Progenitor cell of endocrine pancreas (in vitro differentiated cells): ENCODE measurements around the gene KIAA1549. TPM values are rescaled to one million over a fixed set of nuclear protein-coding genes. Genes with fewer than 3 reads are reported as not detected.
A peak's percentile ranks its signal among the peaks of the same experiment; 100 is the strongest.
"Not testable (repeated sequence)": the region's sequence is repeated elsewhere in the genome, so short reads cannot be mapped to it uniquely, and the experiment has no call there.

Experiments
- DNase-seq: peaks from one replicate; pipeline ENCODE4 v3.0.0; 2021; ENCODE audit warnings: low spot score; ENCODE audit not compliant: unreplicated experiment
- H3K27ac Mint-ChIP-seq: 2 replicates; pipeline ENCODE4 v1.8.0; 2021; ENCODE audit warnings: mild to moderate bottlenecking, moderate library complexity, mixed read lengths
- H3K27me3 Mint-ChIP-seq: 2 replicates; pipeline ENCODE4 v1.8.0; 2021; ENCODE audit warnings: mixed read lengths
- H3K36me3 Mint-ChIP-seq: 2 replicates; pipeline ENCODE4 v1.8.0; 2022; ENCODE audit warnings: mixed read lengths; ENCODE audit not compliant: insufficient read depth
- H3K4me1 Mint-ChIP-seq: 2 replicates; pipeline ENCODE4 v1.8.0; 2021; ENCODE audit warnings: low read depth, mixed read lengths
- H3K4me3 Mint-ChIP-seq: 2 replicates; pipeline ENCODE4 v1.8.0; 2021; ENCODE audit warnings: low read depth, mild to moderate bottlenecking, moderate library complexity, mixed read lengths
- H3K9me3 Mint-ChIP-seq: 2 replicates; pipeline ENCODE4 v1.8.0; 2021; ENCODE audit warnings: low read depth, mixed read lengths
- total RNA-seq: library from RNA; stranded (reverse); gene quantifications from 2 replicates; pipeline ENCODE4 v1.2.1, GENCODE V29; 2021
- TF ChIP-seq, protein P1 (sequence below): fragments of 200-600 bp; sonication (generic); IDR thresholded peaks from one replicate; pipeline ENCODE4 v1.5.0; 2021; ENCODE audit warnings: antibody characterized with exemption, mild to moderate bottlenecking; ENCODE audit not compliant: unreplicated experiment

Gene KIAA1549
- total RNA-seq, 1 donor from 2014 or later = 45.8 TPM

DNA sequence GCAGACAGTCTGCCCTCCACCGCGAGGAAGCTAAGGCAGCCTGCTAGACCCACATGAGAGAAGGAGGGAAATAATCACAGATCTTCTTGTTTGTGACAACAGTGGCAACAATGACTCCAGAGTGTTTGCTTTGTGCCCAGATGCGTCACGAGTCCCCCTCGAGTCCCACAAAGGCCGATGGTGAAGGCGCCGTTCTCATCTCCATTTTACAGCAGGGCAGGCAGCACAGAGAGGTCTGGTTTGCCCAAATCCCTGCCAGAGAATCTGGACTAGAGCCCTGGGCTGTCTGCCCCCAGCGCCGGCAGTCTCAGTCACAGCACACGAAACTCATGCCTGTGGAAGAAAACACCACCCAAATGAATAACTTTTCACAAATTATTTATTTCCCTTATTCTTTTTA lies 38.1 kb downstream of the KIAA1549 start:
- H3K4me1 Mint-ChIP-seq = peaks cover 17% of the 10 kb centered on the region
- no peaks in the 10 kb centered on the region for H3K27me3 Mint-ChIP-seq
- H3K9me3 Mint-ChIP-seq = no peaks in the 10 kb centered on the region
- TF ChIP-seq, protein P1, sequence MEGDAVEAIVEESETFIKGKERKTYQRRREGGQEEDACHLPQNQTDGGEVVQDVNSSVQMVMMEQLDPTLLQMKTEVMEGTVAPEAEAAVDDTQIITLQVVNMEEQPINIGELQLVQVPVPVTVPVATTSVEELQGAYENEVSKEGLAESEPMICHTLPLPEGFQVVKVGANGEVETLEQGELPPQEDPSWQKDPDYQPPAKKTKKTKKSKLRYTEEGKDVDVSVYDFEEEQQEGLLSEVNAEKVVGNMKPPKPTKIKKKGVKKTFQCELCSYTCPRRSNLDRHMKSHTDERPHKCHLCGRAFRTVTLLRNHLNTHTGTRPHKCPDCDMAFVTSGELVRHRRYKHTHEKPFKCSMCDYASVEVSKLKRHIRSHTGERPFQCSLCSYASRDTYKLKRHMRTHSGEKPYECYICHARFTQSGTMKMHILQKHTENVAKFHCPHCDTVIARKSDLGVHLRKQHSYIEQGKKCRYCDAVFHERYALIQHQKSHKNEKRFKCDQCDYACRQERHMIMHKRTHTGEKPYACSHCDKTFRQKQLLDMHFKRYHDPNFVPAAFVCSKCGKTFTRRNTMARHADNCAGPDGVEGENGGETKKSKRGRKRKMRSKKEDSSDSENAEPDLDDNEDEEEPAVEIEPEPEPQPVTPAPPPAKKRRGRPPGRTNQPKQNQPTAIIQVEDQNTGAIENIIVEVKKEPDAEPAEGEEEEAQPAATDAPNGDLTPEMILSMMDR = no peak
- no peak overlapping the region for H3K4me3 Mint-ChIP-seq
- DNase-seq = no peak
- peaks cover 8% of the 10 kb centered on the region for H3K36me3 Mint-ChIP-seq
- H3K27ac Mint-ChIP-seq = peak overlapping the region; percentile 19

DNA sequence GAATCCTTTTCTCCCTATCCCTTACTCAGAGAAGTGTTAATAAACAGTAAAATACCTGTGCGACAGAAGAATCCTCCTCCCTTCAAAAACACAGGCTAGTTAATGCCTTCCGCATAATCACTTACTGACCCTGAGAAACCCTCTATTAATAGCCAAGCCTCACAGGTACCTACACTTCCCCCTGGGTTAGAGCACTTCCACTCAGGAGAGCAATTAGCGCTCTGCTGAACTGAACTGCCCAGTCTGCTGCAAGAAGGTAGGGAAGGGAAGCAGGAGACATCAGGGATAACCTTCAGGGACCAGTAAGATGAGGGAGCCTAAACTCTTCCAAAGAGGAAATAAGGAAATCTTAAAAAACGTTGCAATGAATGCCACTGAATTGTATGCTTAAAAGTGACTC lies 39.6 kb downstream of the KIAA1549 start:
- peaks cover 10% of the 10 kb centered on the region for H3K36me3 Mint-ChIP-seq
- H3K27me3 Mint-ChIP-seq = no peaks in the 10 kb centered on the region
- H3K9me3 Mint-ChIP-seq = no peaks in the 10 kb centered on the region
- no peak overlapping the region for H3K4me3 Mint-ChIP-seq
- H3K4me1 Mint-ChIP-seq = peaks cover 17% of the 10 kb centered on the region
- TF ChIP-seq, protein P1 = no peak
- no peak for DNase-seq
- peak overlapping the region; percentile 7 for H3K27ac Mint-ChIP-seq

DNA sequence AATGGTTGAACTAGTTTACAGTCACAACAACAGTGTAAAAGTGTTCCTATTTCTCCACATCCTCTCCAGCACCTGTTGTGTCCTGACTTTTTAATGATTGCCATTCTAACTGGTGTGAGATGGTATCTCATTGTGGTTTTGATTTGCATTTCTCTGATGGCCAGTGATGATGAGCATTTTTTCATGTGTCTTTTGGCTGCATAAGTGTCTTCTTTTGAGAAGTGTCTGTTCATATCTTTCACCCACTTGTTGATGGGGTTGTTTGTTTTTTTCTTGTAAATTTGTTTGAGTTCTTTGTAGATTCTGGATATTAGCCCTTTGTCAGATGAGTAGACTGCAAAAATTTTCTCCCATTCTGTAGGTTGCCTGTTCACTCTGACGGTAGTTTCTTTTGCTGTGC lies 40.6 kb downstream of the KIAA1549 start:
- not testable (repeated sequence) for H3K27me3 Mint-ChIP-seq, H3K4me3 Mint-ChIP-seq, DNase-seq, H3K36me3 Mint-ChIP-seq, H3K27ac Mint-ChIP-seq, H3K9me3 Mint-ChIP-seq
- H3K4me1 Mint-ChIP-seq = peaks cover 13% of the 10 kb centered on the region

DNA sequence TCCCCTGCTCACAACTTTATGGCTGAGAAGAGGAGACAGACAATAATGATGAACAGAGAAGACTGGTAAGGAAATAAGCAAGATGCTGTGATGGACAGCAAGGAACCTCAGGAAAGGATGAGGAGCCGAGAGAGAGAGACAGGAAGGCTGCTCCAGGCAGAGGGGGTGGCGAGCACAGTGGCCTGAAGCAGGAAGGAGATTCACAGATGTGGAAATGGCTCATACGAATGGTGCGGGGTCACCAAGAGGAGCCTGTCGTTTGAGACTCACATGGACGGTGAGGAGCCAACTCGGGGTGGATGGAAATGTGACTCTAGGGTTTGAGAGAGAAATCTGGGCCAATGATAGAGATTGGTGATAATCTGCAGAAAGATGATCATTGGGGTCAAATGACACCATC lies 43.7 kb downstream of the KIAA1549 start:
- DNase-seq = no peak
- Mint-ChIP-seq H3K9me3 (no peaks in the 10 kb centered on the region), H3K27me3 (no peaks in the 10 kb centered on the region), H3K4me1 (peaks cover 15% of the 10 kb centered on the region), H3K4me3 (no peak overlapping the region), H3K27ac (no peak overlapping the region), H3K36me3 (peaks cover 6% of the 10 kb centered on the region)
- TF ChIP-seq, protein P1 = no peak

DNA sequence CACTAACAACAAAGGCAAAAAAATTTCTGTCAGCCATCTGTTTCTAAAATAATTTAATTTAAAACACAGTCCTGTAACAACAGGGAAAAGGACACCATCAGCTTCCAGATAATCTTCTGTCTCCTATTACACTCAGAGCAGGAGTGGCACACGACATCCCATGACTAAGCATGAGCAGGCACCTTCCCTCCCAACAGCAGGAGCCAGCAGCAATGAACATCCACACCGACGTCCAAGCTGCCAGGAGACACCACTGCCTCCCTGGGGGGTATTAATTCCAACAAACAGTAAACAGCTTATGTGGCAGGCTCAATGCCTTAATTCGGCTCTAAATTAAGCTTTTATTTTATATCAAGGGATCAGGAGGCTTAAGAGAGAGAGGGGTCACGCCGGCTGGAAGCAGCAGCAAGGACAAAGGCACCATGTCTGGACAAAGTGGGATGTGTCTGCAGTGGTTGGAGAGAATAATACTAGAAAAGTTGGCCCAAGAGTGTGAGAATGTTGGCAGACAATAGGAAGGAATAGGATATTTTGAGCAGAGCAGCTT lies 45.7 kb downstream of the KIAA1549 start:
- no peaks in the 10 kb centered on the region for H3K9me3 Mint-ChIP-seq
- H3K27me3 Mint-ChIP-seq = no peaks in the 10 kb centered on the region
- TF ChIP-seq, protein P1 = no peak
- H3K4me3 Mint-ChIP-seq = no peak overlapping the region
- H3K36me3 Mint-ChIP-seq = peaks cover 6% of the 10 kb centered on the region
- no peak for DNase-seq
- peak overlapping the region; percentile 54 for H3K27ac Mint-ChIP-seq
- peaks cover 15% of the 10 kb centered on the region for H3K4me1 Mint-ChIP-seq

DNA sequence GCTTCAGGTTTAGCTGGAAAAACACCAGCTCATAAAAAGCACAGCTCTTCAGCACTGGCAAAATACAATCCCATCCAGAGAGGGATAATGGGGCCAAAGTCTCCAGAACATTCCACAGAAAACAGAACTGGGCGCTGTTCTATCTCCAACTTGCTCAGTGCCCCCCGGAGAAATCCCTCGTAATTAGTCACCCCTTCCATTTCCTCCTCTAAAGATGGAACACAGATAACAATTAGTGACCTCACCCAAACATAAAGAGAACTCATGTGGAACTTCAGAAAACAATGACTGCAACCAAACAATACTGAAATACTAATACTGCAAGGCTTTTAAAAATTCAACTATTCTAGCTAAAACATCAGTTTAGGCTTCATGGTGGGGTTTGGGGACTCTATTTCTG lies 46.3 kb downstream of the KIAA1549 start:
- Mint-ChIP-seq H3K4me3 (no peak overlapping the region), H3K4me1 (peaks cover 15% of the 10 kb centered on the region), H3K27ac (no peak overlapping the region), H3K36me3 (peaks cover 8% of the 10 kb centered on the region), H3K27me3 (no peaks in the 10 kb centered on the region), H3K9me3 (no peaks in the 10 kb centered on the region)
- no peak for DNase-seq
- TF ChIP-seq, protein P1 = no peak
